Renal cortex interstitium (tissue), 15 donors: ENCODE measurements around the gene GIMAP8. TPM values are rescaled to one million over a fixed set of nuclear protein-coding genes. Genes with fewer than 3 reads are reported as not detected.

Experiments
- DNase-seq, 11 donors: peaks; one replicate each; pipeline ENCODE4 v3.0.0-alpha.2; 2013; ENCODE audit warnings: low read depth in 9 of 11, low spot score in 4 of 11; ENCODE audit errors: extremely low read depth in 1 of 11
- long read RNA-seq, 16 experiments: transcript quantifications; one replicate each; lab custom pipeline, GENCODE V29; 2026
- polyA plus RNA-seq, 3 donors: library from polyadenylated mRNA; unstranded; fragments of 120-200 nt; gene quantifications; one replicate each; pipeline ENCODE4 v1.2.1, GENCODE V29; 2013; ENCODE audit not compliant: insufficient read length in 3 of 3

GIMAP8 gene
- 10 to 100 TPM in 1 of 3 donors, 1 to 10 TPM in 2; 7.1 to 10.4 (median 9.4) TPM for polyA plus RNA-seq
- long read RNA-seq, donor 1, full-length matches to known transcripts, result 2 of 2 reads
- long read RNA-seq, donor 1, partial matches to known transcripts, result 0 of 2 reads
- long read RNA-seq, donor 1, other reads (novel, unspliced or antisense), result 0 of 2 reads
- long read RNA-seq, donor 2, result 0 reads
- long read RNA-seq, donor 3, result 0 reads
- long read RNA-seq, donor 4, full-length matches to known transcripts, result 1 of 1 reads
- long read RNA-seq, donor 4, partial matches to known transcripts, result 0 of 1 reads
- long read RNA-seq, donor 4, other reads (novel, unspliced or antisense), result 0 of 1 reads
- long read RNA-seq, donor 5, result 0 reads
- long read RNA-seq, donor 6, full-length matches to known transcripts, result 1 of 1 reads
- long read RNA-seq, donor 6, partial matches to known transcripts, result 0 of 1 reads
- long read RNA-seq, donor 6, other reads (novel, unspliced or antisense), result 0 of 1 reads
- long read RNA-seq, donor 7, result 0 reads
- long read RNA-seq, donor 8, result 0 reads
- long read RNA-seq, donor 9, full-length matches to known transcripts, result 1 of 1 reads
- long read RNA-seq, donor 9, partial matches to known transcripts, result 0 of 1 reads
- long read RNA-seq, donor 9, other reads (novel, unspliced or antisense), result 0 of 1 reads
- long read RNA-seq, donor 10, full-length matches to known transcripts, result 3 of 3 reads
- long read RNA-seq, donor 10, partial matches to known transcripts, result 0 of 3 reads
- long read RNA-seq, donor 10, other reads (novel, unspliced or antisense), result 0 of 3 reads
- long read RNA-seq, donor 11, result 0 reads
- long read RNA-seq, donor 12, result 0 reads
- long read RNA-seq, donor 13, result 0 reads
- long read RNA-seq, donor 14, full-length matches to known transcripts, result 2 of 2 reads
- long read RNA-seq, donor 14, partial matches to known transcripts, result 0 of 2 reads
- long read RNA-seq, donor 14, other reads (novel, unspliced or antisense), result 0 of 2 reads
- long read RNA-seq, donor 15, result 0 reads
- long read RNA-seq, donor 16, full-length matches to known transcripts, result 4 of 23 reads
- long read RNA-seq, donor 16, partial matches to known transcripts, result 19 of 23 reads
- long read RNA-seq, donor 16, other reads (novel, unspliced or antisense), result 0 of 23 reads

DNA sequence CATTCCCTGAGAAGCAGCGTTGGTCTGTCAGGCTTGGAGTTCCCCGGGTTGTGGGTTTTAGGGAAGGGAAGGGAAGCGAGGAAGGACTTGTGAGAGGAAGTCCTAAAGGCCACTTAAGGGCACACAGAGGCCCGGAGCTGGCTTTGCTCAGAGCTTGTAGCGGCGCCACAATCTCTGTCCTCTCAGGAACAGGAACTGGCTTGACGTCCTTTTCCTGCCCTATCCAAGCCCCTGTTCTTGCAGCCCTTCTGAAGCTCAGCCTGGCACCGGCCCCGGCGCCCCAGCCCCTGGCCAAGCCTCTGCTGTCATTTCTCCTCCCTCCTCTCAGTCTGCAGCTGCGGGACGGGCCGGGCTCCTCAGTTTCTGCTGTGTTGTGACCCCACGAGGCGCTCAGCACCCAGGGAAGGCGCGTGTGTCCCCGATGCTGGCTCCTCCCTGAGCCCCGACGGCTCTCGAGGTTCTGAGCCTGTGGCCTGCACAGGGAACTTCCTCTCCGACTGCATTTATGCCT, at the start of gene GIMAP8:
TSS of gene GIMAP8 (plus strand) at position 140 of the 511 bp plus-strand sequence. CDS start 16,069 bp downstream, outside the sequence.
- no peak for DNase-seq

DNA sequence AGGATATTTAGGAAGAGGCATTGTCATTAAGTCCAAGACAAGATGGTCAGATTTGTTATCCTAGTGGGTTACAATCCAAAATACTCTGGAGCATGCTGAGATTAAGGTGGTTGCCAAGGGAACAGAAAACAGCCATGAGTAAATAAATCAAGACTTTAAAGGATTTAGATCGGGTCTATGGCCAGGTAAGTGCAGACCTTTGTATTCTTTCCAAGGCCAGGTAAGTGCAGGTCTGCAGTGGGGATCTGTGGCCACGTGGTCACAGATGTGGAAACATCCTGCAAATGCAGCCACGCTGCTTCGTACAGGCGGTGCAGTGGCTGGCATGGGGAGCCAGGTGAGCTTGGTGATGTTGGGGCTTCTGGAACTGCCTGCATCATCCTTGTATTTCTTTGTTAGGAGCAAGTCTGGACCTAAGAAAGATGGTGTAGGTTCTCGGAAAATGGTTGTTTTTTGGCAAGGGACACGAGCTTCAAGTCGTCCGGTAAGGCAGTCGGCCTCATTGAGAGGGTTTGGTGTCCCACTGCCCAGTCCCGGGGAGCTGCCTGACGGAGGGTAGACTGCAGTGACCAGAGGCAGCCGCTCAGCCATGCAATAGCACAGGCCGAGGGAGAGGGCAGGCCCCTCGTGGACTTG, 49.5 kb upstream of the GIMAP8 start:
- no peak for DNase-seq

DNA sequence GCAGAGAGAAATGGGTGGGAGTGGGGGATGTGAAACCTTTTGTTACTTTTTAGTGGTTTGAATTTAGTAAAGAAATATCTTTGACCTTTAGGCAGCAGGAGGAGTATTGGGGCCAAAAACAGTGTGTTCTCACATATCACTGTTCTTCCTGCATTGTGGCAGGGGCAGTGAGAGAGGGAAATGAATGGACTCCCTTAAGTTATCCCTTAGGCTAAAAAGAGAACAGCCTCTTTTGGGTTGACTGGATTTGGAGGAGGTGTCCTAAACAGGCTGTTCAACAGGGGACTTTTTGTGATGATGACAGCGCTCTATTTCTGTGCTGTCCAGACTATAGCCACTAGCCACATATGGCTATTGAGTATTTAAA, 49.0 kb upstream of the GIMAP8 start:
- DNase-seq, result no peak

- DNase-seq, result no peak
Measured at GRCh38 chr7:150401861-150402631, 48.4 kb upstream of the GIMAP8 start.

DNA sequence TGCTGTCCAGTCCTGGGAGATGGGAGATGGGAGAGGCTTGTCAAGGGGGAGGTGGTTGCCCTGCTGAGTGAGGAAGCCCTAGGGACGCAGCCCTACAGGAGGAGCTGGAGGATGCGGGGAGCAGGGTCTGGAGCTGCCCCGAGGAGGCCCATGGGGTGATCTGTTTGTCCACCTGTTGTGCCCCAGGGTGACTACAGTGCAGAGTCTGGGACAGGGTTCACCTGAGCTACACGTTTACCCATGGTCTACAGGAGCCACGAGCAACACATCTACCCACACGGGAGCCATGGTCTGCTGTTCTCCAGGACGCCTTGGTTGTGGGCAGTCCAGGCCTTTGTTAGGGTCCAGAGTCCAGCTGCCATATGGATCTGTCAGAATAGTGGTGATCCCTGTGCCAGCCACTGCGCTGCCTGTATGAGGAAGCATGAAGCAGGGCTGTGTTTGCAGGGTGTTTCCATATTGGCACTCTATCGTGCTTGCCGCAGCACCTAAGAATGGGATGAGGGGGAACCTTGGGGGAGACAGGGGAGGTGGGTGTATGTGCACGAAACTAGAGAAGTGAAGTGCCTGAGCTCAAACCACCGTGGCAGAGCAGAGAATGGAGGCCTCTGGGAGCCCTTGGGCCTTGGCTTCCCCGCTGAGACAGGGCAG, 47.6 kb upstream of the GIMAP8 start:
- no peak for DNase-seq

DNA sequence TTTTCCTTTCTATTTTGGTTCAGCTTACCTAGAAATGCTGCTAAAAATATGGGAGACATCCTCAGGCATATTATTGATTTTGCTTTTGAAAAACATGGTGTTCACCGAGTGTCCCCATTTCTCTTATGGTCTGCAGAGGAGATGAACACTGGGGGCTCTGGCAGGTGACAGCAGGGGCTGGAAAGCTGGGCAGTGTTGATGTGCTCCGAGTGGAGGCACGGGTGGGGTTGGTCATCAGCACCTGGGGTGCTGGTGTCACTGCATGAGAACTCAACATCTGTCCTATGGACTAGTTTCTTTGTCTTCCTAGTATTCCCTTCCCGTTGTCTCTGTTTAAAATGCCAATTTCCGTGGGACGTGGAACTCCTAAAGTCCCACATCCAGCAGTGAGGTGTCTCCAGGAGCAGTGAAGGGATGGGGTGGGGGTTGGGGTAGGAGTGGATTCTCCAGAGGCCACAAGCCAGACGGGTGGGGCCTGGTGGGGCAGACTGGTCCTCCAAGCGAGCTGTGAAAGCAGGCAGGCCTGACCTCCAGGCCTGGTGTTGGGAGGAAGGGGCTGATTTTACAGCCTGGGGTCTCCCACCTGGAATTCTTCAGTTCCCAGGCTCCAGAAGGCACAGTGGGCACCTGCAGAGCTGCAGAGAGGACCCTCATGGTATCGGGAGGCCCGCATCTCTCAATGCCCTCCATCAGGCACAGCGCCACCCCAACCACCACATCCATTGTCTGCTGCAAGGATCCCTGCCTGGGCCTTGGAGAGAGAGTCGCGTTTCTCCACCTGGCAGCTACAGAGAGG, 46.9 kb upstream of the GIMAP8 start:
- DNase-seq, result no peak

DNA sequence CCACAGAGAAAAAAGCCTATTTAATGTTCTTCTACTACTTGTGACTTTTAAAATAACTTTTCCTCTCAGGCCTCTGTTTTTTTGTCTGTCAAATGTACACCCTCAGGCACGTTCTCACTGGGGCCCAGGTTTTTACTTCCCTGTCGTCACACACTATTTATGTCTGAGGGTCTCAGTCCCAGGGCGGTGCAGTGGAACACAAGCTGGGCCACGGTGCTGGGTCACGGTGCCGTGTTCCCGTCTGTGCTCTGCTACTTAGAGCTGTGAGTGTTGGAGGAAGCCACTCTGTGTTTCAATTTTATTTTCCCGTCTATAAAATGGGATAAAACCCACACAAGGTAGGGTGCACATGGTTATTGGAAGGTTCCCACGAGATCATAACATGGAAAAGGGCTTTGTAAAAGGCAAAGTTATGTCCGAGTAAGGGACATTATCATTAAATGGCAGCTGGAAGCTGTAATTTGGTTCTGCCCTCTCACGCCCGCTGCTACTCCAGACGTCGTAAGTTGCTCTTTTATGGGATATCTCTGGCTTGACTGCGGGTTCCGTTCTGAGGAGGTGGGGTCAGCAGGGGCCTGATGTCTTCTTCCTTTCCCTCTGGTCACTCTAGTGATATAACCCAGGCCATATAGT, 46.1 kb upstream of the GIMAP8 start:
- no peak for DNase-seq

GRCh38 chr7:150404805-150405583, 45.4 kb upstream of the GIMAP8 start:
- peak in 9 of 11 donors; percentile 70 to 85 (median 80) for DNase-seq

DNA sequence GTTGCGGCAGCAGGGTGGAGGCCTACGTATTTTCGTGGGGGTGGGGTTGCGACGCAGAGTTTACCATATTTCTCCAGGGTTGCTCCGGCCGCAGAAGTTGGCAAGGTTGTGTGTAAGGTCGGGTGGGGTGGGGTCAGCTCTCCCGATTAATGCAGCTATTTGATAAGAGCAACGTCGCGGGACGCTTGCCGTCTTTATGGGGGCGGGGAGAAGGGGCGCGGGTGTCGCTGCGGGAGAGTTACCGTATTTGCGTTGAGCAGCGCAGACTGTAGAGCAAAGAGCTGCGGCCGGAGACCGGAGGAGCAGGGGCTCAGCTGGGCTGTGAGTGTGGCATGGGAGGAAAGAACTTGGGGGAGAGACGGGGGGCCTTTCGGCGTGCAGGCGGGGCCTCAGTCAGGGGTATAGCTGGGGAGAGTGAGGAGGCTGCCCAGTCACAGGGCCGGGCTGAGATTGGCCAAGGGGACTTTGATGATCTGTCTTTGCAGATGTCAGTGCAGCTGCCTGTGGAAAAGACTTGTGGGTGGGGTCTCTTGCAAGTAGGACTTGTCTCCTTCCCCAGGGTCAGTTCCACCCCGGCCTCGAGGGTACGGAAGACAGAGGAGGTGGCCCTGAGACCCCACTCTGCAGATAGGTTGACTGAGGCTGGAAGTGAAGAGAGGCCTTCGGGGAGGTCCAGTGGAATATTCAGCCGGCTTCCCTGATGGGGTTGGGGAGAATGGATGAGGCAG, 44.7 kb upstream of the GIMAP8 start:
- DNase-seq, result no peak

GRCh38 chr7:150406312-150406566, 44.2 kb upstream of the GIMAP8 start:
- DNase-seq, result no peak

GRCh38 chr7:150406567-150407421, 43.6 kb upstream of the GIMAP8 start:
- peak in 1 of 11 donors; percentile 78 for DNase-seq

DNA sequence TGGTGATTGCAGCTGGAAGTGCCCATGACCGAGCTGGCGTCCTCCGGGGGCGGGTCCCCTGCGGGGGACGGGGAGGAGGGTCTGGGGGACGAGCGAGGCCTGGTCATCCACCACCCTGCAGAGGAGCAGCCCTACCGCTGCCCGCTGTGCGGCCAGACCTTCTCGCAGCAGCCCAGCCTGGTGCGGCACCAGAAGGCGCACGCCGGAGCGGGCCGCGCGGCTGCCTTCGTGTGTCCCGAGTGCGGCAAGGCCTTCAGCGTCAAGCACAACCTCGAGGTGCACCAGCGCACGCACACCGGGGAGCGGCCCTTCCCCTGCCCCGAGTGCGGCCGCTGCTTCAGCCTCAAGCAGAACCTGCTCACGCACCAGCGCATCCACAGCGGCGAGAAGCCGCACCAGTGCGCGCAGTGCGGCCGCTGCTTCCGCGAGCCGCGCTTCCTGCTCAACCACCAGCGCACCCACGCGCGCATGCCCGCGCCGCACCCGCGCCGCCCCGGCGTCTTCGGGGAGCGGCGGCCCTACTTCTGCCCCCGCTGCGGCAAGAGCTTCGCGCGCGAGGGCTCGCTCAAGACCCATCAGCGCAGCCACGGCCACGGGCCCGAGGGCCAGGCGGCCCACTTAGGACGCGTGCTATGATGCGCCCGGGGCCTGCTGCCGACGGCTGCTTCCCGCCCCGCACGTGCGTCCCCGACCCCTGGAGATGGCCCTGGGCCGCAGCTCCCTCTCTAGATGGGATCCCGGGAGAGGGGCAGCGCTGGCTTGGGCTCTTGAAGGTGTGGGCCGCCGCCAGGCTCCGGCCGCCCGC, 42.6 kb upstream of the GIMAP8 start:
- no peak for DNase-seq

DNA sequence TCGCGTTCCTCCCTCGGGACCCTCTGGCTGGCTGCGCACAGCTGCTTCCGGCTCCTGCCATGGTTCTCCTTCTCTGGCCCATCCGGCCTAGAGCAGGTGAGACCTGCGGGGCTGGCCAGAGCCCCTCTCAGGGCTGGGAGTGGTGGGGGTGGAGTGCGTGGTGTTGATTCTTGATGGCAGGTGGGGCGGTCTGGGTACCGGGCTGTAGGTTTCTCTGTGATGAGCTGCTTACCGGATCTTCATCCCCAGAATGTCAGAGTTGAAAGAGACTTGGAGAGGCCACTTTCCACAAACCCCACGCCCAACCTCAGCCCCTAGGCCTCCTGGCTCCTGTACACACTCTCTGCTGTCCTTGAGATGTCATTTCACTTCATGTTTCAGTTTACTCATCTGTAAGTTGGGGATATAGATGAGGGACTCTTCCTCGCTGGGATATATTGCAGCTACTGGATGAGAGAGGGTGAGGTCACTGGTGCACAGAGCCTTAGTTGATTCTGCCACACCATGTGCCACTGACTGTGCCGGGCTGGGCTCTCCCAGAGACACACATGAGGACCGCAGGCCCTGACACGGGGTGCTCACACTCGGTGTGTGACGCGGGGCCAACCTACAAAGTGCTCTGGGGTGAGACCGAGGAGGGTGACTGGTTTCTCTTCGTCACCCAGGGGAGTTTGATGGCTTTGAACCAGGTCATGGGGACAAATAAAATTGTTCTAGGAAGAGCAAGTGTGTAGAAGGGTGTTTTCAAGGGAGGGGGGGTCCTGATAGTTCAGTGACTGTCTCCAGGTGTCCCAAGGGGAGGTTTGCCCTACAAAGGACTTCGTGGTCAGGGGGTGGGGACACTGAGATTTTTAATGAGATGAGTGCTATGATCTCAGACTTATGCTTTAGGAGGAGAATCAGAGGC, 41.8 kb upstream of the GIMAP8 start:
- DNase-seq, result no peak
